GM19397 (cell line): ENCODE data around the gene NUDT4B.
"Not testable (repeated sequence)": the region's sequence is repeated elsewhere in the genome, so short reads cannot be mapped to it uniquely, and the experiment has no call there.

ENCODE experiments used
- ATAC-seq: cut with Tn5 transposase; IDR thresholded peaks from one replicate; pipeline ENCODE4 v1.9.1; 2021; ENCODE audit warnings: mild to moderate bottlenecking, moderate library complexity; ENCODE audit not compliant: unreplicated experiment

The NUDT4B gene

GRCh38 chr1:148735538-148735937 is 13.0 kb upstream of the NUDT4B start:
- peak; percentile 58 for ATAC-seq

GRCh38 chr1:148738667-148739066 is 9.9 kb upstream of the NUDT4B start:
- ATAC-seq: not testable (repeated sequence)

- not testable (repeated sequence) for ATAC-seq
Observed at GRCh38 chr1:148743200-148743599, 5.4 kb upstream of the NUDT4B start.

GRCh38 chr1:148743726-148744720 is 4.6 kb upstream of the NUDT4B start:
- not testable (repeated sequence) for ATAC-seq

GRCh38 chr1:148749335-148749681 is 734 bp downstream of the NUDT4B start:
- peak; percentile 85 for ATAC-seq

- ATAC-seq: not testable (repeated sequence)
Observed at GRCh38 chr1:148756231-148756630, 7.7 kb downstream of the NUDT4B start.

- ATAC-seq: not testable (repeated sequence)
Observed at GRCh38 chr1:148757446-148757845, 8.9 kb downstream of the NUDT4B start.

GRCh38 chr1:148758412-148758811 is 9.8 kb downstream of the NUDT4B start:
- ATAC-seq: peak; percentile 96

GRCh38 chr1:148758925-148759324 is 10.4 kb downstream of the NUDT4B start:
- ATAC-seq: not testable (repeated sequence)

- ATAC-seq: not testable (repeated sequence)
Observed at GRCh38 chr1:148759749-148760148, 11.2 kb downstream of the NUDT4B start.

GRCh38 chr1:148760206-148760605 is 11.6 kb downstream of the NUDT4B start:
- ATAC-seq: not testable (repeated sequence)

GRCh38 chr1:148761360-148761759 is 12.8 kb downstream of the NUDT4B start:
- not testable (repeated sequence) for ATAC-seq

- ATAC-seq: not testable (repeated sequence)
Observed at GRCh38 chr1:148765238-148766019, 16.9 kb downstream of the NUDT4B start.

- ATAC-seq: not testable (repeated sequence)
Observed at GRCh38 chr1:148768541-148768940, 20.0 kb downstream of the NUDT4B start.

GRCh38 chr1:148769495-148769894 is 20.9 kb downstream of the NUDT4B start:
- ATAC-seq: not testable (repeated sequence)

GRCh38 chr1:148773690-148774089 is 25.1 kb downstream of the NUDT4B start:
- not testable (repeated sequence) for ATAC-seq

GRCh38 chr1:148774102-148774501 is 25.5 kb downstream of the NUDT4B start:
- ATAC-seq: not testable (repeated sequence)

GRCh38 chr1:148775263-148775662 is 26.7 kb downstream of the NUDT4B start:
- ATAC-seq: not testable (repeated sequence)

GRCh38 chr1:148777649-148778048 is 29.1 kb downstream of the NUDT4B start:
- not testable (repeated sequence) for ATAC-seq

- not testable (repeated sequence) for ATAC-seq
Observed at GRCh38 chr1:148780404-148780803, 31.8 kb downstream of the NUDT4B start.

GRCh38 chr1:148791543-148792099 is 43.0 kb downstream of the NUDT4B start:
- not testable (repeated sequence) for ATAC-seq
